B cell (primary cell): ENCODE data around the gene QRICH1.

Source experiments
- CTCF ChIP-seq: fragments of 200-600 bp; IDR thresholded peaks from one replicate; pipeline ENCODE4 v1.8.0; 2022; ENCODE audit warnings: antibody characterized with exemption, mild to moderate bottlenecking
- EZH2 ChIP-seq: IDR thresholded peaks from 2 replicates; pipeline ENCODE4 v1.6.1; 2012; ENCODE audit warnings: borderline replicate concordance, low read depth, mild to moderate bottlenecking, moderate library complexity, low read length; ENCODE audit not compliant: insufficient read depth, poor library complexity, severe bottlenecking

GRCh38 chr3:49108346-49108745 is 14.5 kb upstream of the QRICH1 start:
- TF ChIP-seq CTCF (no peak), EZH2 (no peak)
